K562 (cell line): ENCODE data around the gene MYO18A. TPM values are rescaled to one million over a fixed set of nuclear protein-coding genes. Genes with fewer than 3 reads are reported as not detected.

Source experiments
- HES1 ChIP-seq: fragments of 450-650 bp; IDR thresholded peaks from 2 replicates; pipeline ENCODE4 v1.6.1; 2016; ENCODE audit warnings: low read depth, mild to moderate bottlenecking, moderate library complexity
- HNRNPL ChIP-seq: fragments of 200-400 bp; formaldehyde crosslinking; IDR thresholded peaks from 2 replicates; pipeline ENCODE4 v1.6.1; 2017; ENCODE audit warnings: low read depth, mild to moderate bottlenecking, low read length
- HNRNPUL1 ChIP-seq: fragments of 200-400 bp; formaldehyde crosslinking; IDR thresholded peaks from 2 replicates; pipeline ENCODE4 v1.6.1; 2017; ENCODE audit warnings: low read length
- ILK ChIP-seq: fragments of 450-650 bp; IDR thresholded peaks from 2 replicates; pipeline ENCODE4 v1.6.1; 2016; ENCODE audit warnings: missing genetic modification characterization, low read depth, mild to moderate bottlenecking, missing compliant biosample characterization, moderate library complexity, borderline replicate concordance
- MBD2 ChIP-seq: sonication (generic); IDR thresholded peaks from 2 replicates; pipeline ENCODE4 v1.6.1; 2016; ENCODE audit warnings: low read depth, borderline replicate concordance
- SNRNP70 ChIP-seq: fragments of 200-400 bp; formaldehyde crosslinking; optimal IDR thresholded peaks from 2 replicates; pipeline ENCODE3; 2017; ENCODE audit warnings: low read depth, low read length
- ZSCAN29 ChIP-seq: fragments of 450-650 bp; IDR thresholded peaks from 2 replicates; pipeline ENCODE4 v1.6.1; 2017
- polyA plus RNA-seq, 8 experiments: library from polyadenylated mRNA; depleted of rRNA in 4 of 8; stranded (reverse) in 5 of 8; unstranded in 3 of 8; fragments of >200 nt; fragmentation: Nextera tagmentation in 2 of 8; fragmentation: Illumina TruSeq in 1 of 8; extraction: Ambion mirVana in 2 of 8; extraction: Trizol in 1 of 8; gene quantifications; 2 replicates each; pipeline versions ENCODE4 v1.2.1 to v1.2.3, GENCODE V29; 2011 to 2014; ENCODE audit warnings: inconsistent platforms in 1 of 8, missing spikeins in 1 of 8
- total RNA-seq, 7 experiments: library from RNA; depleted of rRNA in 6 of 7; stranded (reverse); fragments of >200 nt in 6 of 7; fragmentation: Illumina TruSeq in 2 of 7; extraction: Trizol in 2 of 7; gene quantifications; 2 replicates each; pipeline versions ENCODE4 v1.2.1 to v1.2.3, GENCODE V29; 2011 to 2021; ENCODE audit warnings: low replicate concordance in 1 of 7
- TF ChIP-seq, protein P1 (sequence below): fragments of 450-650 bp; IDR thresholded peaks from 2 replicates; pipeline ENCODE4 v1.6.1; 2016; ENCODE audit warnings: mild to moderate bottlenecking, moderate library complexity
- TF ChIP-seq, protein P2 (sequence below): sonication (generic); formaldehyde crosslinking; IDR thresholded peaks from 2 replicates; pipeline ENCODE4 v1.8.0; 2023; ENCODE audit warnings: missing genetic modification reagents, mild to moderate bottlenecking, borderline replicate concordance

Gene MYO18A
- total and polyA plus RNA-seq, 9 of the 15 experiments (the other 6 are each of a cell fraction or from before 2014, with no cell fraction given), result 2.5 to 65.4 (median 17.1) TPM

DNA sequence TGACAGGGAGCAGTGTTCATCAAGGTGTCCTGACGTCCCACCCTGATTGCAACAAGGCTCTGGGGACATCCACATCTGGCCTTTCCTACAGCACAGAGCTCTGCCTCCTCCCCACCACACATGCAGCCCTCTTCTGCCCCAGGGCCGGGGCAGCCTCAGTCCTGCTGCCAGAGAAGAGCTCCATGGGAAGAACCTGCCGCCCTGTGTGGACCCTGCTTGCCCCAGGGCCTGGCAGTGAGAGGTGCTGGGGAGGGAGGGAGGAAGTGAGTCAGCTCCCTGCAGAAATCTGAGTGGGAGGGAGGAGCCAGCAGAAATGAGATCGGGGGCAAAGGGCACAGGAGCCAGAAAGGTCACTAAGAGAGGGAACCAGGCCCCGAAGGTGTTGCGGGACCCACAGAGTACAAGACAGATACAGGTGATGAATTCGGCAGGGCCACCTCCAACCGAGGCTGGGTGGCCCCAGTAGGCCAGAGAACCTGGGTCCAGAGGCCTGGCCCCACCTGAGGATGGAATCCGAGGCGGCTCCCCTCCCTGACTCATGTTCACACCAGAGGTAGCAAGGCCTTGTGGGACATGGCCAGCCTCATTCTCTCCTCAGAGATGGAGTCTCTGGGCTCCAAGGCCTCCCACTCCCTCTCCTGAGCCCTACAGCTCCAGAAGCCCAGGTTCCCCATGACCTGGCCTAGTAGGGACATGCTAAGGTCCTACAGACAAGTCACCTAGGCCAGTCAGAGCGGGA, 24.8 kb downstream of the MYO18A start (continued):
- TF ChIP-seq, protein P1, sequence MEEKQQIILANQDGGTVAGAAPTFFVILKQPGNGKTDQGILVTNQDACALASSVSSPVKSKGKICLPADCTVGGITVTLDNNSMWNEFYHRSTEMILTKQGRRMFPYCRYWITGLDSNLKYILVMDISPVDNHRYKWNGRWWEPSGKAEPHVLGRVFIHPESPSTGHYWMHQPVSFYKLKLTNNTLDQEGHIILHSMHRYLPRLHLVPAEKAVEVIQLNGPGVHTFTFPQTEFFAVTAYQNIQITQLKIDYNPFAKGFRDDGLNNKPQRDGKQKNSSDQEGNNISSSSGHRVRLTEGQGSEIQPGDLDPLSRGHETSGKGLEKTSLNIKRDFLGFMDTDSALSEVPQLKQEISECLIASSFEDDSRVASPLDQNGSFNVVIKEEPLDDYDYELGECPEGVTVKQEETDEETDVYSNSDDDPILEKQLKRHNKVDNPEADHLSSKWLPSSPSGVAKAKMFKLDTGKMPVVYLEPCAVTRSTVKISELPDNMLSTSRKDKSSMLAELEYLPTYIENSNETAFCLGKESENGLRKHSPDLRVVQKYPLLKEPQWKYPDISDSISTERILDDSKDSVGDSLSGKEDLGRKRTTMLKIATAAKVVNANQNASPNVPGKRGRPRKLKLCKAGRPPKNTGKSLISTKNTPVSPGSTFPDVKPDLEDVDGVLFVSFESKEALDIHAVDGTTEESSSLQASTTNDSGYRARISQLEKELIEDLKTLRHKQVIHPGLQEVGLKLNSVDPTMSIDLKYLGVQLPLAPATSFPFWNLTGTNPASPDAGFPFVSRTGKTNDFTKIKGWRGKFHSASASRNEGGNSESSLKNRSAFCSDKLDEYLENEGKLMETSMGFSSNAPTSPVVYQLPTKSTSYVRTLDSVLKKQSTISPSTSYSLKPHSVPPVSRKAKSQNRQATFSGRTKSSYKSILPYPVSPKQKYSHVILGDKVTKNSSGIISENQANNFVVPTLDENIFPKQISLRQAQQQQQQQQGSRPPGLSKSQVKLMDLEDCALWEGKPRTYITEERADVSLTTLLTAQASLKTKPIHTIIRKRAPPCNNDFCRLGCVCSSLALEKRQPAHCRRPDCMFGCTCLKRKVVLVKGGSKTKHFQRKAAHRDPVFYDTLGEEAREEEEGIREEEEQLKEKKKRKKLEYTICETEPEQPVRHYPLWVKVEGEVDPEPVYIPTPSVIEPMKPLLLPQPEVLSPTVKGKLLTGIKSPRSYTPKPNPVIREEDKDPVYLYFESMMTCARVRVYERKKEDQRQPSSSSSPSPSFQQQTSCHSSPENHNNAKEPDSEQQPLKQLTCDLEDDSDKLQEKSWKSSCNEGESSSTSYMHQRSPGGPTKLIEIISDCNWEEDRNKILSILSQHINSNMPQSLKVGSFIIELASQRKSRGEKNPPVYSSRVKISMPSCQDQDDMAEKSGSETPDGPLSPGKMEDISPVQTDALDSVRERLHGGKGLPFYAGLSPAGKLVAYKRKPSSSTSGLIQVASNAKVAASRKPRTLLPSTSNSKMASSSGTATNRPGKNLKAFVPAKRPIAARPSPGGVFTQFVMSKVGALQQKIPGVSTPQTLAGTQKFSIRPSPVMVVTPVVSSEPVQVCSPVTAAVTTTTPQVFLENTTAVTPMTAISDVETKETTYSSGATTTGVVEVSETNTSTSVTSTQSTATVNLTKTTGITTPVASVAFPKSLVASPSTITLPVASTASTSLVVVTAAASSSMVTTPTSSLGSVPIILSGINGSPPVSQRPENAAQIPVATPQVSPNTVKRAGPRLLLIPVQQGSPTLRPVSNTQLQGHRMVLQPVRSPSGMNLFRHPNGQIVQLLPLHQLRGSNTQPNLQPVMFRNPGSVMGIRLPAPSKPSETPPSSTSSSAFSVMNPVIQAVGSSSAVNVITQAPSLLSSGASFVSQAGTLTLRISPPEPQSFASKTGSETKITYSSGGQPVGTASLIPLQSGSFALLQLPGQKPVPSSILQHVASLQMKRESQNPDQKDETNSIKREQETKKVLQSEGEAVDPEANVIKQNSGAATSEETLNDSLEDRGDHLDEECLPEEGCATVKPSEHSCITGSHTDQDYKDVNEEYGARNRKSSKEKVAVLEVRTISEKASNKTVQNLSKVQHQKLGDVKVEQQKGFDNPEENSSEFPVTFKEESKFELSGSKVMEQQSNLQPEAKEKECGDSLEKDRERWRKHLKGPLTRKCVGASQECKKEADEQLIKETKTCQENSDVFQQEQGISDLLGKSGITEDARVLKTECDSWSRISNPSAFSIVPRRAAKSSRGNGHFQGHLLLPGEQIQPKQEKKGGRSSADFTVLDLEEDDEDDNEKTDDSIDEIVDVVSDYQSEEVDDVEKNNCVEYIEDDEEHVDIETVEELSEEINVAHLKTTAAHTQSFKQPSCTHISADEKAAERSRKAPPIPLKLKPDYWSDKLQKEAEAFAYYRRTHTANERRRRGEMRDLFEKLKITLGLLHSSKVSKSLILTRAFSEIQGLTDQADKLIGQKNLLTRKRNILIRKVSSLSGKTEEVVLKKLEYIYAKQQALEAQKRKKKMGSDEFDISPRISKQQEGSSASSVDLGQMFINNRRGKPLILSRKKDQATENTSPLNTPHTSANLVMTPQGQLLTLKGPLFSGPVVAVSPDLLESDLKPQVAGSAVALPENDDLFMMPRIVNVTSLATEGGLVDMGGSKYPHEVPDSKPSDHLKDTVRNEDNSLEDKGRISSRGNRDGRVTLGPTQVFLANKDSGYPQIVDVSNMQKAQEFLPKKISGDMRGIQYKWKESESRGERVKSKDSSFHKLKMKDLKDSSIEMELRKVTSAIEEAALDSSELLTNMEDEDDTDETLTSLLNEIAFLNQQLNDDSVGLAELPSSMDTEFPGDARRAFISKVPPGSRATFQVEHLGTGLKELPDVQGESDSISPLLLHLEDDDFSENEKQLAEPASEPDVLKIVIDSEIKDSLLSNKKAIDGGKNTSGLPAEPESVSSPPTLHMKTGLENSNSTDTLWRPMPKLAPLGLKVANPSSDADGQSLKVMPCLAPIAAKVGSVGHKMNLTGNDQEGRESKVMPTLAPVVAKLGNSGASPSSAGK, result no peak
- TF ChIP-seq ILK (no peak), MBD2 (no peak), HES1 (no peak), SNRNP70 (no peak), ZSCAN29 (no peak), HNRNPUL1 (no peak), HNRNPL (no peak)
- TF ChIP-seq, protein P2, sequence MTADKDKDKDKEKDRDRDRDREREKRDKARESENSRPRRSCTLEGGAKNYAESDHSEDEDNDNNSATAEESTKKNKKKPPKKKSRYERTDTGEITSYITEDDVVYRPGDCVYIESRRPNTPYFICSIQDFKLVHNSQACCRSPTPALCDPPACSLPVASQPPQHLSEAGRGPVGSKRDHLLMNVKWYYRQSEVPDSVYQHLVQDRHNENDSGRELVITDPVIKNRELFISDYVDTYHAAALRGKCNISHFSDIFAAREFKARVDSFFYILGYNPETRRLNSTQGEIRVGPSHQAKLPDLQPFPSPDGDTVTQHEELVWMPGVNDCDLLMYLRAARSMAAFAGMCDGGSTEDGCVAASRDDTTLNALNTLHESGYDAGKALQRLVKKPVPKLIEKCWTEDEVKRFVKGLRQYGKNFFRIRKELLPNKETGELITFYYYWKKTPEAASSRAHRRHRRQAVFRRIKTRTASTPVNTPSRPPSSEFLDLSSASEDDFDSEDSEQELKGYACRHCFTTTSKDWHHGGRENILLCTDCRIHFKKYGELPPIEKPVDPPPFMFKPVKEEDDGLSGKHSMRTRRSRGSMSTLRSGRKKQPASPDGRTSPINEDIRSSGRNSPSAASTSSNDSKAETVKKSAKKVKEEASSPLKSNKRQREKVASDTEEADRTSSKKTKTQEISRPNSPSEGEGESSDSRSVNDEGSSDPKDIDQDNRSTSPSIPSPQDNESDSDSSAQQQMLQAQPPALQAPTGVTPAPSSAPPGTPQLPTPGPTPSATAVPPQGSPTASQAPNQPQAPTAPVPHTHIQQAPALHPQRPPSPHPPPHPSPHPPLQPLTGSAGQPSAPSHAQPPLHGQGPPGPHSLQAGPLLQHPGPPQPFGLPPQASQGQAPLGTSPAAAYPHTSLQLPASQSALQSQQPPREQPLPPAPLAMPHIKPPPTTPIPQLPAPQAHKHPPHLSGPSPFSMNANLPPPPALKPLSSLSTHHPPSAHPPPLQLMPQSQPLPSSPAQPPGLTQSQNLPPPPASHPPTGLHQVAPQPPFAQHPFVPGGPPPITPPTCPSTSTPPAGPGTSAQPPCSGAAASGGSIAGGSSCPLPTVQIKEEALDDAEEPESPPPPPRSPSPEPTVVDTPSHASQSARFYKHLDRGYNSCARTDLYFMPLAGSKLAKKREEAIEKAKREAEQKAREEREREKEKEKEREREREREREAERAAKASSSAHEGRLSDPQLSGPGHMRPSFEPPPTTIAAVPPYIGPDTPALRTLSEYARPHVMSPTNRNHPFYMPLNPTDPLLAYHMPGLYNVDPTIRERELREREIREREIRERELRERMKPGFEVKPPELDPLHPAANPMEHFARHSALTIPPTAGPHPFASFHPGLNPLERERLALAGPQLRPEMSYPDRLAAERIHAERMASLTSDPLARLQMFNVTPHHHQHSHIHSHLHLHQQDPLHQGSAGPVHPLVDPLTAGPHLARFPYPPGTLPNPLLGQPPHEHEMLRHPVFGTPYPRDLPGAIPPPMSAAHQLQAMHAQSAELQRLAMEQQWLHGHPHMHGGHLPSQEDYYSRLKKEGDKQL (CRISPR knock-in tag), result no peak
